ENCODE measurements around the gene SNAPIN.

SNAPIN gene, protein sequence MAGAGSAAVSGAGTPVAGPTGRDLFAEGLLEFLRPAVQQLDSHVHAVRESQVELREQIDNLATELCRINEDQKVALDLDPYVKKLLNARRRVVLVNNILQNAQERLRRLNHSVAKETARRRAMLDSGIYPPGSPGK

DNA sequence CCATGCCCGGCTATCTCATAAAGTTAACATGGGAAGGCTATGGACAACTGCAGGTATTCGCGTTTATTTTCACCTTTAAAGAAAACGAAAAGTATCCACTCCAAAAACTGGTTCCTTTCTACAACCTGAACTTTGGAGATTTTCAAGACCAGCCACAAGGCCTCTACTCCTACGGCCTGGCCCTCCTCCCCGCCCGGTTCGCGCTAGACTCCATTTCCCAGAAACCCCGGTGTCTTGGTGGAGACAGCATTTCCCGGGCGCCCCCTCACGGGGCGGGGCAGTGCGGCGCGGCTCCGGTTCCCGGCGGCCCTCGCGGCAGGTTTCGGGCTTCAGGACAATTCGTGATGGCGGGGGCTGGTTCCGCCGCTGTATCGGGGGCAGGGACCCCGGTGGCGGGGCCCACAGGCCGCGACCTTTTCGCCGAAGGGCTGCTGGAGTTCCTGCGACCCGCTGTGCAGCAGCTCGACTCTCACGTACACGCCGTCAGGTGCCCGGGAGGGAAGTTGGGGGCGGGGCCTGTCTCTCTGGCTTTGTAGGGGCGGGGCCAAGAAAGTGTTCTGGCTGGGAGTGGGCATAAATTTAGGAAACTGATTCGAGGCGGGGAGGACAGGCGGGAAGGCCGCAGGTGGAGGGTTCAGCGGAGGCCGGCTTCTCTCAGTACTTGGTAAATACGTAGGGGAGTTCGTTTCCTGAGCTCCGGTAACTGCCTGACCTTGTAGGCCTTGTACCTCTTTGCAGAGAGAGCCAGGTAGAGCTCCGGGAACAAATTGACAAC is at the start of gene SNAPIN:
Gene SNAPIN (plus strand): TSS at position 304 of the 775 bp plus-strand sequence. CDS start 41 bp downstream, at position 345.
- DNase-seq (ENCODE audit: low read depth) = peak; percentile 89

GRCh38 chr1:153608742-153609584 is 49.5 kb upstream of the SNAPIN start:
- DNase-seq (ENCODE audit: low read depth) = peak; percentile 98

GRCh38 chr1:153609585-153609907 is 49.0 kb upstream of the SNAPIN start:
- no peak for DNase-seq (ENCODE audit: low read depth)

GRCh38 chr1:153610334-153610733 is 48.2 kb upstream of the SNAPIN start:
- DNase-seq (ENCODE audit: low read depth) = peak; percentile 60

DNA sequence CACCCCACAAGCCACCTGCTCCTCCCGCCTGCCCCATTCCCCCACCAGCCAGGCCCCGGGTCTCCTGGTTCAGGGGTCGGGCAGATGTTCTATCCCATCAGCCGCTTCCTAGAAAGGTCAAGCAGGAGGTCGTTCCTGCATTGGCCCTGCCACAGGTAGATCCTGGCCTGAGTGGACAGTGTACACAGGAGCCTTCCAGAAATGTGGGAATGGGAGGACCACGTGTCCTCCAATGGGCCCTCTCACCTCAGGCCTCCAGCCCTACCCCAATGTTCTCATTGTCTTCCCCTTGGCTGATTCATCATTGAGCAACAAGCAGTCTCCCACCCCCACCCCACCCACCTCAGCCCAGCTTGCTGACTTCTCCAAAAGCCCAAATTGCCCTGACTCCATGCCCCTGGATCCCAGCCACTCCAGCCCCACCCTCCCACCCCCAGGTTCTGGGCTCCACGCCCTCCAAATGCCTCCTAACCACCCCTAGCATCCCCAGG is 47.6 kb upstream of the SNAPIN start:
- DNase-seq (ENCODE audit: low read depth) = peak; percentile 47

GRCh38 chr1:153611356-153611755 is 47.1 kb upstream of the SNAPIN start:
- DNase-seq (ENCODE audit: low read depth) = no peak

GRCh38 chr1:153612111-153612754 is 46.3 kb upstream of the SNAPIN start:
- peak; percentile 19 for DNase-seq (ENCODE audit: low read depth)

DNA sequence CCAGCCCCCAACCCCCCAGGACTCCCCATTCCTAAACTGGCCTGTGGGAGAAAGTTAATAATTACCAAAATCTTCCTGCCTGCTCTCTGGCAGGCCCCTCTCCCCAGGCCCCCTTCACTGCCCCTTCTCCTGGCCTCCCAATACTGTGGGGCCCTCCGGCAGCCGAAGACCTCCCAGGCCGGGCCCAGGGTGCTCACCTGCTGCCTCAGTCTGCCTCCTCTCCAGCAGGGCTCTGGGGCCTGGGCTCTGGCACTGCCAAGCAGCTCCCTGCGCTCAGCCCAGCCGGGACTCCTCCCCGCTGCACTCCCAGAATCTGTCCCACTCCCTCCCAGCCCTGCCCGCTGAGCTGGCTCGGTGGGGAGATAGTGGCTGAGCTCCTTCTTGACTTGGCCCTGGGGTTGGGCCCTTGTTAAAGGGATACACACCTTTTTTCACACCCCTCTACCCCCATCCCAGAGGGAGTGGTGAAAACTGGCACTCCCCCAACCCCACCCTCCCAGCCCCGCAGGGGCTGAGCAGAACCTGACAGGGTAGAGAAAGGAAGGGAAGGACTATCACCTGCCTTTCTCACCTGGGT is 45.7 kb upstream of the SNAPIN start, which contains the start of gene S100A16:
Gene S100A16 (minus strand): TSS at position 383 of the 577 bp plus-strand sequence. CDS start 4,986 bp downstream, outside the sequence.
- peak; percentile 83 for DNase-seq (ENCODE audit: low read depth)

DNA sequence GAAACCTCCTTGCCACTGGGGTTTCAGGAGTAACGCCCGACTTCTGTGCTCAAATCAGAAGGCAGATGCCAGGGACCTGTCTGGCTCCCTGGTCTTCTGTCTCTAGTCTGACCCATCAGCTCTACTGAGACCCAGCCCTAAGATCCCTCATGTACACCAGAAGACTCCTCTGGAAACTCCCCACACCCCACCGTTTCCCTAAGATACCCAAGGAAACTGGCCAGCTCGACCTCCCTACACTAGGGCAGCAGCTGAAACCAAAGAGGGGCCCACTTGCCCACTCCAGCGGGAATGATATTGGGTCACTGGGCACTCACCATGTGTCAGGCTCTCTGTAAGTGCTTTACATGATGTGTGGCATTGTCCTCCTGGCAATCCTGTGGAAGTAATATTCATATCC is 45.1 kb upstream of the SNAPIN start:
- DNase-seq (ENCODE audit: low read depth) = no peak

DNA sequence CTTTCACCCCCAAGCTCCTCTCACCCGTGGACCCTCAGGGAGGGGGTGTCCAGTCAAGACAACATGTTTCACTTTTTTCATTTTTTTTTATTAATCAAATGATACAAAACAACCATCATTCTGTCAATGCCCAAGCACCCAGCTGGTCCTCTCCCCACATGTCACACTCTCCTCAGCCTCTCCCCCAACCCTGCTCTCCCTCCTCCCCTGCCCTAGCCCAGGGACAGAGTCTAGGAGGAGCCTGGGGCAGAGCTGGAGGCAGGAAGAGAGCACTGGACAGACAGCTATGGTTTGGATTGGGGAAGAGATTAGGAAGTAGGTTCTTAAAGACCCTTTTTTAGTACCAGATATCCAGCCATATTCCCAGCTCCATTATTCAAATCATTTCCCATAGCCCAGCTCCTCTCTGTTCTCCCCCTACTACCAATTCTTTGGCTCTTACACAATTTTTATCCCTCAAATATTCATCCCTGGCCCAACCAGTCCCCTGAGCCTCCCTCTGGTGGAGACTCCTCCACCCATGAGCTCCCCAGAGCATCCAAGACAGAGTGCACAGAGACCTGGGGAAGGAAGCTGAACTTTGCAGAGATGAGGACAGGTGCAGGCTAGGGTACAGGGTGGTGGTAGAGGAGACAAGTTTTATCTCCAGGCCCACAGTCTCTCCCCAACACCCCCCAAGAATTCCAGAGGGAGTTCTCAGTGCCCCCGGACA is 44.2 kb upstream of the SNAPIN start:
- peak; percentile 25 for DNase-seq (ENCODE audit: low read depth)

DNA sequence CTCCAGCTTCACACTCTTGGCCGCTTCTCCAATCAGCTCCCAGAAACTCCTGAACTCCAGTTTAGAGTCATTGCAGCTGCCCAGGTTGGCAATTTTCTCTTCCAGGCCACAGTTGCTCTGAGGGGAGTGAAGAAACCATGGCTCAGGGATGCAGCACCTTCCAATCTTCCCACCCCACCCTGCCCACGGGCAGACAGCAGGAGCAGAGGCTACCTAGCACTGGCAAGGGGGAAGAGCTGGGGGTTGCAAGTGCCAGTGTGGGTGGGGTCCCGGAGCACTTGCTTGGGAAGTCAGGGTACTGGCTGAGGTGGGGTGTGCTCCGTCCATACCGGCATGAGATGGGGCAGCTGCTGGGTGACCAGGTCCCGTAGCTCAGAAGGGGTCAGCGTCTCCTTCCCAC is 43.6 kb upstream of the SNAPIN start:
- no peak for DNase-seq (ENCODE audit: low read depth)

GRCh38 chr1:153615406-153615805 is 43.1 kb upstream of the SNAPIN start:
- DNase-seq (ENCODE audit: low read depth) = no peak

DNA sequence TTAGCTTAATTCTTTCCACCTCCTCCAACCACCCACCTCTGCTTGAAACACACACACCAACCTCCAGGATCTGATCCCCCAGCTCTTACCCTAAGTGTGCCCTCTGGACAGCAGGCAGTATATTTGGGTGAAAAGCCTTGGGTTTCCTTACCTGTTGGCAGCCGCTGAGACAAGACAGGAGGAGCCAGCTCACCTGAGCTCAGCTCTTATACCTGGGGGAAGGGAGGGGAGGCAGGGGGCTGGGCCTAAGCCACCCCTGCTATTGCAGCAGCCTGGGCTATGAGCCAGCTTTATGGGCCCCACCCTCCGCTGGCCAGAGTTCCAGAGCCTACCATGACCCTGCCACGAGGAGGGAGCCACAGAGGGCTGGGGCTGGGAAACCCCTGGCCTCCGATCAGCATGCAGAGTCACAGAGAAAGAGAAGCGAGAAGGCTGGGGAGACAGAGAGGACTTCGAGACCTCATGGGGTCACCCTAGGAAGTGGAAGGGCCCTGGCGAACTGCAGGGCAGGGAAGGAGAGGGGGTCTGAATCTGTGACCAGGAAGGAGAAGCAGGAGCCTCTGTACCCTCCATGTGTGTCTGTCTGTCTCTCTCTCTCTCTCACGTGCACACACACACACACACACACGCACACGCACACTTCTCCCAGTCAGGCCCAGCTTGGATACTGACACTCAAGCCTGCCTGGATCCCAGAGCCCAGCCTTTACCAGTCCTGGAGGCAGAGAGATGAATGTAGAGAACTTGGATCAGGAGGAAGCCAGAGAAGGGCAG is 42.2 kb upstream of the SNAPIN start, which contains the start of gene S100A14:
Gene S100A14 (minus strand): TSS at position 182 of the 773 bp plus-strand sequence. CDS start 467 bp downstream, outside the sequence.
- no peak for DNase-seq (ENCODE audit: low read depth)

GRCh38 chr1:153616917-153617311 is 41.6 kb upstream of the SNAPIN start:
- DNase-seq (ENCODE audit: low read depth) = no peak

DNA sequence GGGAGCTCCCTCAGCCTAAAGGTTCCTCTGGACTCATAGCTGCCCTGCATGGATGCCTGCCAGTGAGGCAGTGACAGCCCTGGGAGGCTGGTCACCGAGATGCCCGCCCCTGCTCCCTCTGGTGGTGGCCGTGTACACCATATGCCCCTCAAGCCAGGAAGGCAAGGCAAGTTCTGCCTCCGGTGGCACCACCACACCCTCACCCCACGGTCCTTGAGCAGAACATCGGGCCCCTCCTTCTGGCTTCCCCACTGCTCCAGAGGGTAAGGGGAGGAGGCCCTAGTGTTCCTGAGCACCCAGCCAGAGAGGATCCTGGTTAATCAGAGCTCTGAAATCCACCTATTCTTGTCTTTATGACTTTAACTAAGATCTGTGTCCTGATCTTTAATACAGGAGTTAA is 40.8 kb upstream of the SNAPIN start:
- DNase-seq (ENCODE audit: low read depth) = peak; percentile 86

DNA sequence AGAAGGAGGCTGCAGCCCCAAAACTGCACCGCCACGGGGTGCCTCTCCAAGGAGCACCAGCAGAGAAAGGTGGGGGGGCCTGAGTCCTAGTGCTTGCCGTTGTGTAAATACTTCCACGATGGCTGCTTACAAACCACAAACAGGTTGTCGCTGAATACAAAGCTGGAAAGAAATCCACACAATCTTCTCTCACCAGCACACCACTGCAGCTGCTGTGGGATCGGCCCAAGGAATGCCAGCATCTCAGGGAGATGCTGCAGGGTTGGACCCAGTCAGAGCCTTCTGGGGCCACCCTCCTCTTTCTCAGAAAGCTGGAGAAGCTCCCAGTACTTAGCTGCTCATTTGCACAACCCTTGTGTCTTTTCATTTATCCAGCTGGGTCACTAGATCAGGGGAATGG is 39.3 kb upstream of the SNAPIN start:
- no peak for DNase-seq (ENCODE audit: low read depth)

DNA sequence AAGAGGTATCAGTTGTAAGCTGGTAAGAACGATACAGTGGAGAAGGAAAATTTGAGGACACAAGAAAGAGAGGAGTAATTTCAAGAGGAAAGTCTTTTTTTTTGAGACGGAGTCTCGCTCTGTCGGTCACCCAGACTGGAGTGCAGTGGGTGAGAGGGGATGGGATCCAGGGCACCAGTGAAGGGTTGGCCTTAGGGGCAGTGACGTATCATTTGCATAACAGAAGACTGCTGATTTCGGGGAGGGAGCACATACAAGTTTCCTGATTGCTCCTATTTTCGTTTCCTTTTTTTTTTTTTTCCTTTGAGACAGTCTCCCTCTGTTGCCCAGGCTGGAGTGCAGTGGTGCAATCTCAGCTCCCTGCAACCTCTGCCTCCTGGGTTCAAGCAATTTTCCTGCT is 35.4 kb upstream of the SNAPIN start:
- no peak for DNase-seq (ENCODE audit: low read depth)

- DNase-seq (ENCODE audit: low read depth) = no peak
Observed at GRCh38 chr1:153624965-153625611, 33.4 kb upstream of the SNAPIN start.

DNA sequence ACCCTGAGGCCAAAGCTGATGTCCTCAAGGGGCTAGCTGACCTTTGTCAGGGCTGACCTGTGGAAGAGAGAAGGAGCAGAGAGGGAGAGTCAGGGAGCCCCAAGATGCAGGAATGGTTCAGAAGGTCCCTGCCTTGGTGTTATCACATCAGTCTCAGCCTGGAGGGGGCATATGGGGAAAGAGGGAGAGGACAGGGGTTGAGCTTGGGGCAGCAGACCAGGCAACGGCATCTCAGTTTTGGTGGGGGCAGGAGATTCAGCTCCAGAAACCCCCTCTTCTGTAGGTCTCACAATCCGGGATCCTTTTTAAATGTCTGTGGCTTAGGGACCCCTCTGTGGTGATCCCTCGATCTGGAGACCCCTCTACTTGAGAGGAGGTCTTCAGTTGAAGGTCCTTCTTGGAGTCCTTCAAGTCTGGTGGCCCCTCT is 32.0 kb upstream of the SNAPIN start:
- DNase-seq (ENCODE audit: low read depth) = no peak
